Retina (tissue), 1 donor: ENCODE results near the gene LIMS2.

Experiments used
- DNase-seq: peaks from one replicate; pipeline ENCODE4 v3.0.0-alpha.2; 2016

LIMS2 gene

GRCh38 chr2:127619203-127619590 is 56.1 kb downstream of the LIMS2 start:
- no peak for DNase-seq

- no peak for DNase-seq
Observed at GRCh38 chr2:127618551-127619202, 56.7 kb downstream of the LIMS2 start.

GRCh38 chr2:127615511-127616166 is 59.7 kb downstream of the LIMS2 start:
- no peak for DNase-seq

- DNase-seq, result no peak
Observed at GRCh38 chr2:127614731-127615130, 60.6 kb downstream of the LIMS2 start.

GRCh38 chr2:127614246-127614645 is 61.1 kb downstream of the LIMS2 start:
- DNase-seq, result no peak

GRCh38 chr2:127612111-127612822 is 63.1 kb downstream of the LIMS2 start:
- no peak for DNase-seq

GRCh38 chr2:127611076-127611925 is 64.0 kb downstream of the LIMS2 start:
- no peak for DNase-seq

- DNase-seq, result no peak
Observed at GRCh38 chr2:127610561-127610960, 64.8 kb downstream of the LIMS2 start.

GRCh38 chr2:127609818-127610217 is 65.5 kb downstream of the LIMS2 start:
- DNase-seq, result no peak

- no peak for DNase-seq
Observed at GRCh38 chr2:127609031-127609751, 66.1 kb downstream of the LIMS2 start.

GRCh38 chr2:127608061-127609030 is 67.0 kb downstream of the LIMS2 start:
- DNase-seq, result no peak

- no peak for DNase-seq
Observed at GRCh38 chr2:127607399-127607908, 67.9 kb downstream of the LIMS2 start.

- DNase-seq, result no peak
Observed at GRCh38 chr2:127606625-127607398, 68.5 kb downstream of the LIMS2 start.

- no peak for DNase-seq
Observed at GRCh38 chr2:127605691-127606263, 69.6 kb downstream of the LIMS2 start.

- no peak for DNase-seq
Observed at GRCh38 chr2:127604986-127605385, 70.3 kb downstream of the LIMS2 start.

GRCh38 chr2:127599211-127599610 is 76.1 kb downstream of the LIMS2 start:
- DNase-seq, result no peak

GRCh38 chr2:127598711-127599110 is 76.6 kb downstream of the LIMS2 start:
- DNase-seq, result no peak

GRCh38 chr2:127597984-127598380 is 77.3 kb downstream of the LIMS2 start:
- no peak for DNase-seq

GRCh38 chr2:127597046-127597983 is 78.0 kb downstream of the LIMS2 start:
- DNase-seq, result no peak
